Measurements from ENCODE around the gene AXIN2.

The AXIN2 gene

DNA sequence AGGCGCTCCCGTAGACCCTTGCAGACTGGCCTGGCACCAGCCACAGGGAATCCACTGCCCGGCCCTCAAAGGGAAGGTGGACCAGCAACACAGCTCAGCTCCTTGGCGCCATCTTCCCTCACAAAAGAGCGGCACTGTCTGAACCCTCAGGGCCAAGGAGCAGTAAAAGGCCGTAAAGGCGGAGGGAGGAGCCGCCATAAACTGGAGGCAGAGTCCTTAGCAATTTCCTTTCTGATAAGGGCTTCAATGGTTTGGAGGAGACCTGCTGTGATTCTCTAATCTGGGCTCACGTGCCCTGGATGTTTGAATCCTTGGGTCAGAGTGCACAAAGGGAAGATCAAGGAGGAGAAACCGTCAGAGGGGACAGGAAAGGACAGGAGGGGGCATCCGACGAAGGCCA is 15.5 kb upstream of the AXIN2 start:
- no peak for DNase-seq

DNA sequence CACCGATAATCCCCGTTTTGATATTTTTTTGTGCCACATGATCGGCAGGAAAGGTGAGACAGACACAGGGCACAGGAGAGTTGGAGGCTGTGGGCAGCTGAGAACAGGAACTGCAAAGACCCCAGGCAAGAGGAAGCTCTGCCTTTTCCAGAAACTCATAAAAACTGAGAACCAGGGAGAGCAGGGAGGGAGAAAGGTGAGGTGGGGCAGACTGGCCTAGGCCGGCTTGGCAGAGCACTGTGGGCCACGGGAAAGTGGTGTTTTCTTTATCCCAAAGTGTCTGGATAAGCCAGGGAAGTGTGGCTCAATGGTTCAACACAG is 11.8 kb upstream of the AXIN2 start:
- DNase-seq = no peak

DNA sequence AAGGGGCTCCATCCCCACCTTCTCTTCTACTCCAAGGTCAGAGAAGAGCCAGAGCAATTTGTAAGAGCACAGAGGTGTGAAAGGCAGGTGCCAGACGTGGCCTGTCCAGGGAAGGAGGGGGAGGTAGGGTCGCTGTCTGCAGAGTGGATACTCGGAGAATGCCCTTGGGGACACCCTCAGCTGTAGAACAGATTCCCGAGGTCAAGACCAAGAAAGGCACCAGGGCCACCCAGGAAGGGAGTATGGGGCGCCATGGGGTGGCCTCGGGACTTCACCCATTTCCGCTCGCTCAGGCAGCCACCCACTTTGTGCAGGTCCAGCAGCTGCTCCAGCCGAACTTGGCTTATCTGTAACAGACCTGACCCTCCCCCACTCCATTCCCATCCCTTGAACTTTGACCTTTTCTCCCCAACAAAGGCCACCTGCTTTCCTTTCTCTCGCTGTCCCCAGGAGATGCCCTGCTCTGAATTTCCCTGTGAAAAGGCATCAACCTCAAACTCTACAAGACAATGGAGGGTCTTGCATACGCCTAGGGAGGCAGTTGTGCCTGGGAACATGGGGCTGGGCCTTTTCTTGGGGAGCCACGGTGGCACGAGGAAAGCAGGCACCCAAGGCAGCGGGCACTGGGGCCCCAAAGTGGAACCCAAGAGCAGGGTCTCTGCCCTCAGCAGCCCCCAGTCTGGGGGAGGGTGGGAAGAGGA is 11.3 kb upstream of the AXIN2 start:
- no peak for DNase-seq

DNA sequence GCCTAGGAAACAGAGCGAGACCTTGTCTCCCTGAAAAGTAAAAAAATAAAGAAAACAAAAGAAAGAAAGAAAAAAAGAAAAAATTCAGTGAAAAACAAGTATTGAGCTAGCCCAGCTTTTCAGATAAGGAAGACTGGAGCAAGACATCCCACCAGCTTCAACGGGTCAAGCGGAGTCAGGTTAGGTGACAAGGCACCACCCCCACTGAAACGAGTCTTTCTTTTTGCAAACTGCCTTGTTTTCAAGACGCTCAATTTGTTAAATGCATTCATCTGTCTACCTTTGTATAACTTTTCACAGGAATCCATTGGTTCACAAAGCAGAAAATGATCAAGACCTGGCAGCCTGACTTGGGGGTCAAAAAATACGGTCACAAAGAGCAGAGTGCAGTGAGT is 10.7 kb upstream of the AXIN2 start:
- DNase-seq = no peak

DNA sequence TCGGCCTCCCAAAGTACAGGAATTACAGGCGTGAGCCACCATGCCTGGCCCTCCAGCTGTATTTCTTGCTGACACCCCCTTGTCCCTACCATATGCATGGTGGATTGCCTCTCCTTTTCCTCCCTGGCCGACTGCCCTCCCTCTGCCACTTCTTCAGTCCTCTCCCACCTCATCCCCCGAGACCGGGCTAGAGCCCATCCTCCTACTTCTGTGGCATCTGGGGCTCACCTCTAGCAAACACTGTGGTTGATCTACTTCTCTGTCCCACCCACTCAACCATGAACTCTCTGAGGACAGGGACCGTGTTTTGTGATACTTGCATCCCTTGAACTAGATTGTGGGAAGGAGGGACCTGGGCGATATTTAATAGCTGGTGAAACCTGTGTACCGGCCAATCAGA is 7.5 kb upstream of the AXIN2 start:
- no peak for DNase-seq

DNA sequence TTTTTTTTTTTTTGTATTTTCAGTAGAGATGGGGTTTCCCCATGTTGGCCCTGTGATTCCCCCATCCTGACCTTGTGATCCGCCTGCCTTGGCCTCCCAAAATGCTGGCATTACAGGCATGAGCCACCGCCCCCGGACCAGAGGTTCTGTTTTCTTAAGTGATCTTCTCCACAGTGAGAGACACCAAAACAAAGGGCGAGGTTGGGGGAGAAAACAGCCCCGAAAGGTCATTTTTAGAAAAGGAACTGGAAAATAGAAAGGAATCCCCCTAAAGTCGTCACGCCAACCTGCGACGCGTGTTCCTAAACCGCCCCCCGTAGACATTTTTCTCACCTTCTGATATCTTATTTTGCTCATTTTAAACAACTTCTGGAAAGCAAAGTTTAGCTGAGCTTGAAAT is 6.1 kb upstream of the AXIN2 start:
- no peak for DNase-seq

DNA sequence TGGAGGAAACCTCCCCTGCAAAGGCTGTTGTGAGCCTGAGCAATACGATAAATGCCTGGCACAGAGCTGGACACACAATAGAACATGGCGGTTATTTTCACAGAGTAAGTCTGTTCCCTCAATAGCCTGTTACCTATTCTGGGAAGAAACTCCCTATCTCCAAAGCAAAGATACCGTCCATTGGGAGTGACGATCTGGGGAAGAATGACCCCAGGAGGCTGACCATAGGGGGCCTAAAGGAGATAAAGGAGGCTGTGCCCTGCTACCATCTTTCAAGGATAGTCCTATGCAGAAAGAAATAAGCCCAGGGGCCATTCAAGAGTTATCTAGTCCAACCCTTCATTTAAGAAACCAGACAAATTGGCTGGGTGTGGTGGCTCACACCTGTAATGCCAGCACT is 4.1 kb upstream of the AXIN2 start:
- no peak for DNase-seq

DNA sequence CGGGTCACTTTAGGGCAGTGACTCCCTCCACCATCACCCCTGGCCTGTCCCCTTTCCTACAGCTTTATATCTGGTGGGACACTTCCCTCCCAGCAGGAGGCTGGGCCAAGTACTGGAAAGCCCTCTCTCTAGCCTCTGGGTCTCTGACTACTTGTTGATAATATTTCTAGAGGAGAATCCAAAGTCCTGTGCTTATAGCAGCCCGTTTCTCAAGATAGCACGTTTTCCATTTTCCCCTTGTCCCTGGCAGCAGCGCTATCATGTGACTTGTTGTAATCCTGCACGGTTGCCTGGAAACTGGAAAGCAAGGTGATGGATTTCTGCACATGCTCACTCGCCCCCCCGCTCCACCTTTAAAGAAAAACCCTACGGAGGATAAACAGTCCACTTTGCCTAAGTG is 3.3 kb upstream of the AXIN2 start:
- DNase-seq = no peak

DNA sequence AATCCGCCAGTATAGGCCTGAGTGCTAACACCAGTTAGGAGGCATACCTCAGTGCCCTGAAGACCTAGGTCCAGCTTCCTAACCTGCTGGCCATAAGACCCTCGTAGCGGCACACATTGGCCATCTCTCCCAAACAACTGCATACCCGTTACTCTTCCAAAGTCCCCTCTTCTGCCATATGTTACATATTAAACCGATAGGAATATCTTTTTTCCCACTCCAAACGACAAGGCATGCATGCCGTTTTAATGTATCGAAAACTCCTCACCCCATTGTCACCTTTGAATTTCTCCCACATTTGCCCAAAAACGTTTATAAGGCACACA is 721 bp upstream of the AXIN2 start:
- DNase-seq = no peak

DNA sequence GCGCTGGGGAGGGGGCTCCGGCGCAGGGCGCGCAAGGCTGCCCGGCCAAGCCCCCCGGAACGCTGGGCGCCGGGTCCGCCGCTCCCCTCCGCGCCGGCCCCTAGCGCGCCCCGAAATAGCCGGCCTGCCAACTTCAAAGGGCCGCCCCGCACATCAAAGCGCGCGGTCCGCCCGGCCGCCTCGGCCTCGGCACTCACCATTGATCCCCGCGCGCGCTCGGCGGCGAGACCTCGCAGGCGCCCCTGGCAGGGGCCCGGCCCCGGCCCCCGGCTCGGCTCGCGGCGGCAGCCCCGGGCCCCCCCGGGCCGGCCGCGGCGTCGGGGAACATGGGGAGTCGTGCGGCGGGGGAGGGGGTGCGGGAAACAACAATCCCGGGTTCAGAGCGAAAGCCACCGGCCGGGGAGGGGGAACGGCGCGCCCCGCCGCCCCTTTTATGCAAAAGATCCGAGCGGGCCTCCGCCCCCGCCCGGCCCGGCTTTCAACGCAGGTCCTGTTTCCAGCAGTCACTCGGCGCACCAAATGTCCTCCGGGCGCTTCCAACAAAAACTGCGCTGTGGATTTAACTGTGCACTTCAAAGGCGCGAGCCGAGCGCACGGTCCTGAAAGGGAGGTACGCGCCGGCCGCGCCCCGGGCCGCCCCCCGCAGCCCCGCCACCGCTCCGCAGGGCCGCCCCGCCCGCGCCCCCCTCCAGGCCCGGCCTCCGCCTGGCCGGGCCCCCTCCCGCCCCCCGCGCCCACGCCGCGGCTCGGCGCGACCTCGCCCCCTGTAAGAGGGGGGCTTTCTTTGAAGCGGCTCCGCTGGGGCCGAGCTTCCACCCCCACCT is 608 bp downstream of the AXIN2 start:
- DNase-seq = peak; percentile 67

DNA sequence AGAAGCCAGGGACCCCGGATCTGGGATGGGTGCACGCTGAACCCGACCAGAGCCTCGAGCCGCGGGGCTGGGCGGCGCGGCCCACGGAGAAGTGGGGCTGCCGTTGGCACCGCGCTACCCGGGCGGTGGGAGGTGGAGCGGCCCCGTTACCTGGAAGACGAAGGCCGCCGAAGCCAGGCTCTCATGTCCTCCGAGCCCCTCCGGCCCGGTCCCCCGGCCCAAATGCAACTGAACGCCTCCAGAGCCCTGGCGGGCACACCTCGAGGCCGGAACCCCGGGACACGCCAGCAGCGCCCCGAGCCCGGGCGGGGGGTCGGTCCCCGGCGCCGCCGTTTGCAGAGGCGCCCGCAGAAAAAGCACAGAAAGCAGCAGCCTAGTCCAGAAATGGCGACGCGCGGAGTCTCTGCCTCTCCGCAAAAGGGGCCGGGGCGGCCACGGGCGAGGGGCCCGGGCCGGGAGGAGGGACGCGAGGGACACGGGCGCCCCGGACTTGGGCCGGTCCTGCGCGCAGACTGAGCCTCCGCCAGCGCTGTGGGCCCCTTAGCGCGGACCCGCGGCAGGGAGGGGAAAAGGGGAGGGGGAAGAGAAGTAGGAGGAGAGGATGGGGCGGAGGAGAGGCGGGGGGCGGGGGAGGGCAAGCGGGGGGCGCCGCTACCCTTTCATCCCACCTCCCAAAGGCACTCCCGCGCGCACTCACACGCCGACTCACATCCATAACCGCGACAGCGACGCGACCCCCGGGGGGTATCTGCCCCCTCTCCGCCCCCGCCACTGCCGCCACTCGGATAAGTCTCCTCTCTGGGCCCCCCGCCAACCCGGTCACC is 1.4 kb downstream of the AXIN2 start:
- peak; percentile 18 for DNase-seq

DNA sequence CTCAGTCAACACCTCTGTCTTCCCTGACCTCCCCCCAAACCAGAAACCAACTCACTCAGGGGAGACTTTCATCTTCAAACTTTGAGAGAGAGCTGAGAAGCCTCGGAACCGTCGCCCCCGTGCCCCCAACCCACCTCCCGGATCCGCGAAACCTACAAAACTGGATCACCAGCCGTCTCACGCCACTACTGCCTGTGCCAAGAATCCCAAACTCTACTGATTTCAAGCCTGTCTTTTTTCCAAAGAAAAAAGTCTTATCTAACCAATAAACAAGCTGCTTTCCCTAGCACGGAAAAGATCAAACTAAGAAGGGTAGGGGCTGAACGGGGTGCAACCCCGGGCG is 2.0 kb downstream of the AXIN2 start:
- DNase-seq = no peak

DNA sequence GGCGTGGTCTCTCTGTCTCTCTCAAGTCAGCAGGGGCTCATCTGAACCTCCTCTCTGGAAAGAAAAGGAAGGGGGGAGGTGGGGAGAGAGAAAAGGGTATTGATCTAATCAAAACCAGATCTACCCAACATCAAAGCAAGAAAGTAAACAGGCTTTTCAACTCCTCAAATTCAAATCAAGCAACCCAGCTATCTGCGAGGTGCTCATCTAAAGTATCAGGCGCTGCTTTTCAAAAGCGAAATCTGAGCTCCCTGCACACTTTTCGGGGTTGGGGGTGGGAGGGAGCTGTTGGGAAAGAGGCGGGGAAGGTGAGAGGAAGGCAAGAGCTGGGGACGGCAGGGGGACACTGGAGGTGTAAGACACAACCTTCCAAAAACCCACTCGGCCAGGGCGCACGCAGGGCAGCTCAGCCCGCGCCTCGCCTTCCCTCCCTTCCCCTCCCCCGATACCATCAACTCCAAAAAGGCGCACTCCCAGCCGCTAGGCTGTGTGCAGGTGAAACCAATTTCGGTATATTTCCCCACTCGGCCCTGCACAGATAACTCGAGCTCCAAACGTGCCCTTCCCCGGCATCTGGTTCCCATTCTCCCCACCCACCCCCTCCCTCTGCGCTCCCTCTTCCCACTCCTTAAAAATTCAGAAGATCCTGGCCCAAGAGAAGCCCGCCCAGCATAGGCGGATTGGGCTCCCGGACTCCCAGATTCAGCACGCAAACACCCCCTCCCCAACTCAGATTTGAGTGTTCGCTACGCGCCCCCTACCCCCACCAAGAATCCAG is 2.6 kb downstream of the AXIN2 start:
- DNase-seq = no peak

DNA sequence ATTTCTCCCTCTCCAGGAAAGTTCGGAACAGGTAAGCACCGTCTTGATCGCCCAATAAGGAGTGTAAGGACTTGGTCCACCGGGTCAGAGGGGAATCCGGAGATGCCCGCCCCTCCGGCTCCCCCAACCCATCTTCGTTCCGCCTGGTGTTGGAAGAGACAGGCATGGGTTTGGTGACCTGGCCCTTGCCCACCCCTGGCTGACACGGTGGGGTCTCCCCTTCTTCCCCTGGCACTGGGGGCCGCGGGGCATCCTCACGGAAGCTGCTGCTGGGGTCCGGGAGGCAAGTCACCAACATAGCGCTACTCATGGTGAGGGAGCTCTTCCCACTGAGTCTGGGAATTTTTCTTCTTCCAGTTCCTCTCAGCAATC is 3.2 kb downstream of the AXIN2 start:
- no peak for DNase-seq

DNA sequence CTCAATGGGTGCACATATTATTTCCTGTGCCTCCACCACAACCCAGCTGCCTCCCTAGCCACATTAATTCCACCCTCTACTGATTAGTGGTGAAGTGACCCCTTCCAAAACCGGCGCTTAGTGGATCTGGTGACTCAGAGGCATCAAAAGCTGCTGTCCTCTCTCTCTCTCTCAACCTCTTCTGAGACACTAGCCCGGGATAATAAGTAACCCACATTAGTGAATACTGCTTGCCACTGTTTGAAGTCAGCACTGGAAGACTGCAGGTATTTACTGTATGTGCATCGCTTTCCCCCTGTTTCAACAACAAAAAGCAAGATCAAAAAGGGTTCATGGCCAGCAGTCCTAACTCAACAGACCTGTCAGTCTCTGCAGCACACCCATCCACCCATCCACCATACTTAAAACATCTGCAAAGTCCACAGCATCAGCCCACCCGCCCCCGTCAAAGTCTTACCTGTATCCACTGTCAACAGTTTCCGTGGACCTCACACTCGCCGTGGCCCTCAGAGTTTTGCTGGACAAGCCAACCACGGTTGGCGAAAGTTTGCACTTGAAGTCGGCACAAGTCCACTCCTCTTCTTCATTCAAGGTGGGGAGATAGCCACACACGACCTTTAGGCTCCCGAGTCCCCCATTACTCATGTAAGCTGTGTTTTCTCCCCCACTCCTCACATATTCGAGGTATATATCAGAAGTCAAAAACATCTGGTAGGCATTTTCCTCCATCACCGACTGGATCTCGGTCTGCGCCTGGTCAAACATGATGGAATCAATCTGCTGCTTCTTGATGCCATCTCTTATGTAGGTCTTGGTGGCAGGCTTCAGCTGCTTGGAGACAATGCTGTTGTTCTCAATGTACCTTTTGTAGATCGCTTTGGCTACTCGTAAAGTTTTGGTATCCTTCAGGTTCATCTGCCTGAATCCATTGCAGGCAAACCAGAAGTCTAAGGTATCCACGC is 3.8 kb downstream of the AXIN2 start:
- DNase-seq = peak; percentile 37

DNA sequence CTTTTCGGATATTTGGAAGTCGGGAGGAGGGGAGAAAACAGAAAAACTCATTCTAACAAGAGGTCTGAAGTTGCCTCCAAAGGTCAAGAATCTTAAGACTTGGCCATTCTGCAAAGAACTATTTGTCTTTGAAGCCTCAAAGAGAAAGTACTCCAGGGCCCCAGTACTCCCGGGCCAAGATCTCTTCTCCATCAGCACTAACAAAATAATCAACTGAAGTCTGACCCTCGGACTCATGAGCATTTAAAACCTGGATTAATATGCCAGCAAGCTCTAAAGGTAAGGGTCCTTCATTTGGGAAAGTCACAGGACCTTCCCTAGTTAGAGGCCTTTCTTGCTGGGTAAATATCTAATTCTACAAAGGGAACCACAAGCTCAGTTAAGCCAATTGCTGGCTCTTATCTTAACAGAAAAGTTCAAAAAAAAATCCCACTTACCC is 4.5 kb downstream of the AXIN2 start:
- DNase-seq = no peak

DNA sequence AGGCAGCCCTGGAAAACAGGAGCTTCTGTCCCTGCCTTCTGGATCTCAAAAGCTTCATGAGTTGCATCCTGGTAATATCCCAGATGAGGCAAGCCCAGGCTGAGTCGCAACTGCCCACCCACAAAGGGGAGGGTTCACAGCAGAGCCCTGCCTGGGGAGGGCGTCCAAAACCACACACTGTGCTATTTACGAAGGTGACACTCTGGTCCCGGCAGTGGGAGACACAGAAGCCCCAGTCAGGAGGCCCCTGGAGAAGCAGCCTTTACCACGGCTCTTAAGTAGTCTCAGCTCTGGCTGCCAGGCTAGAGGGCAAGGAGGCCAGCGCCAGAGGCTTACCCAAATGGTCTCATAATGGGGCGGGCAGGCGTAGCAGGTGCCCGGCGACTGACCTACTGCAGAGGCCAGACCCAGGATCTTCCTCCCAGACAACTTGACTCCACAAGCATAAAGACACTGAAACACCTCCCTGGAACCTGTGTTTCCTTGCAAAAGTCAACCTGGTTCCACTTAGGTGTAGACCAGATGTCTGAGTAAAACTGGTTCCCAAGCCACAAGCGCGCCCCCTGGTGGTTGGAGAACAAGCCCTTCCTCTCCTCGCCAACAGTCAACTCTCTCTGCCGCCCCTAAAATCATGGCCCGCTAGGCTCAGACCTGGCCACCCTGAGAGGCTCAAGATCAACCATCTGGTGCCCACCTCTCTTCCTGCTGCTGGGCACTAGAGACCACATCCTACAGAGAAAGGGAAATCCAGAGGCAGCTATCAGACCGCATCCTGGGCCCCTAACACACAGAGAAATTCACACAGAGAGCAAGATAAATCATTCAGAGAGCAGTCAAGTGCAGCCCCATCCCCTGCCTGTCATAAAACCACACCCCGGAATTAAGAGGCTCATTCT is 5.2 kb downstream of the AXIN2 start:
- peak; percentile 79 for DNase-seq

DNA sequence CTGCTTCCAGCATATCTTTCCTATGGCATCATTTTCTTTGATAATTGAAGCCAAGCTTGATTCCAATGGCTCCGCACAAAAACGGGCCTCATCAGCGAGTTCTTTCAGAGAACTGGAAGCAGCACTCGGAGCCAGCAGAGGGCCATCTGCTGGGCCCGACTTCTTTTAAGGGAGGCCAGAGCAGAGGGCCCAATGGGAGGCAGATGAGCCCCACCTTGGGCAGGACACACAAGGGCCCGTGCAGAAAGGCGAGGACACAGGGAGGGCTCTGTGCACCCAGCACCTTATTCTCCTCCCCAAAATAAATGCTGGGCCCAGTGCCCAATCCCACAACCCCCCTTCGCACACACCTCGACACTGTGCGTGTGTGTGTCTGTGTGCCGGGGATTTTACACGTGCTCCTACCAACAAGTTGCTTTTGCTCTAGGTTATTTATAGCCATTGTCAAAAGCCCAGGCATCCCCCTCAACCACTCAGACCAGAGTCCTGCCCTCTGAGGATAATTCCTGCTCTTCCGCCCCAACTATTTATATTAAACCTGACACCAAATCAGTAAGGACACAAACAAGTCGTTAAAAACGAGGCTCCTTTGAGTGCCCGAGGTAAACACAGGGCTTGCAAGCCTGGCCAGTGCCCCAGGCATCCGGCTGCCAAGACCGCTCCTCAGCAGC is 6.8 kb downstream of the AXIN2 start:
- no peak for DNase-seq

DNA sequence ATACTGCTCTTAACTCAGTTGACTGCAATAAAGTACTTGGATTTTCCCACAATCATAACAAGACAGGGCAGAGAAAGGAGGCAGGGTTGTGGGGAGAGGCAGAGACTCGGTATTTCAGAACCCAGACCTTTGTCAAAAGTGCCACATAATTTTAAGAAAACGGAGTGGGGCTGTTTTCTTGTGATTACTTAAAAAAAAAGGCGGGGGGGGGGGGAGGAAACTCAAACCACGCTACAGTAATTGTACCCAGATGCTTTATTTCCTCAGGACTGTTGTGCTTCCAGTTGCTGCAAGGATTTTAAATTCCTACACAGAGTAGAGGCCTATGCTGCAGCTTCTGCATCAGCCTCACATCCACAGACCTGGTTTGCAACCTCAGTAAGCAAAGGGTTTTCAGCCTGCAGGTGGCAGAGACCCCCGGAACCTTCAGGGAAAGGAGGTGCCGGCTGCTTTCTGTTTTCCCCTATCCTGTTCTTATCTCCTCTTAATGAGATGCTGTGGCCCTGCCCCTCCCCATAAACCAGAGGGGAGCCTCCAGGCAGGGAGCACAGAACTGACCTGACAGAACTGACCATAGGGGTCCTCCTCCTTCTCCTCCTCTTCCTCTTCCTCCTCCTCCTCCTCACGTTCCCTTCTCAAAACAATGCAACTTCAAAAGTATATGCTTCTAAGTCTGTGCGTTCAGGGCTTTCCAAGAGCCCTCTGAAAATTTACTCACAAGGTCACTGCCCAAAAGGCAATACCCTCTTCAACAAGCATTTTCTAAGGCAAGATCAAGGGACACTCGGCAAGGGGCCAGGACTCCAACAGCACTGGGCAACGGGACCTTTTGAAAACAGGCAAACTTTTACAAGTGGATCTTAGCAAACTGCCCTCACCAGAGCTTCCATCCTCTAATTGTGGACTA is 7.5 kb downstream of the AXIN2 start:
- no peak for DNase-seq

Measured in activated effector memory CD4-positive, alpha-beta T cell treated with Interleukin-2 at 50 U/mL for 16 hours (primary cell).